HepG2 (cell line): ENCODE results near the gene TBCD. TPM values are rescaled to one million over a fixed set of nuclear protein-coding genes. Genes with fewer than 3 reads are reported as not detected.
A peak's percentile ranks its signal among the peaks of the same experiment; 100 is the strongest.

Experiments
- ARNTL ChIP-seq: sonication (generic); formaldehyde crosslinking; IDR thresholded peaks from 2 replicates; pipeline ENCODE4 v1.4.0; 2020; ENCODE audit warnings: mild to moderate bottlenecking, missing genetic modification reagents
- CHCHD3 ChIP-seq: sonication (generic); formaldehyde crosslinking; IDR thresholded peaks from 2 replicates; pipeline ENCODE4 v1.8.0; 2022; ENCODE audit warnings: mild to moderate bottlenecking, missing genetic modification reagents, moderate library complexity
- DPF2 ChIP-seq: sonication (generic); formaldehyde crosslinking; IDR thresholded peaks from 2 replicates; pipeline ENCODE4 v1.4.0; 2020; ENCODE audit warnings: mild to moderate bottlenecking, low read depth, missing genetic modification reagents, borderline replicate concordance
- ETV5 ChIP-seq: IDR thresholded peaks from 2 replicates; pipeline ENCODE4 v1.6.1; 2018; ENCODE audit warnings: missing biosample characterization, missing genetic modification reagents, inconsistent platforms, borderline replicate concordance
- KDM3A ChIP-seq: IDR thresholded peaks from 2 replicates; pipeline ENCODE4 v1.6.1; 2018; ENCODE audit warnings: low read depth, missing compliant biosample characterization
- NRL ChIP-seq: sonication (generic); formaldehyde crosslinking; IDR thresholded peaks from 2 replicates; pipeline ENCODE4 v1.5.0; 2020; ENCODE audit warnings: missing genetic modification reagents, mild to moderate bottlenecking, moderate library complexity, borderline replicate concordance
- RBM22 ChIP-seq: fragments of 200-400 bp; formaldehyde crosslinking; optimal IDR thresholded peaks from 2 replicates; pipeline ENCODE3; 2017; ENCODE audit warnings: mild to moderate bottlenecking, low read length, moderate library complexity
- RBM39 ChIP-seq: fragments of 200-400 bp; formaldehyde crosslinking; IDR thresholded peaks from one replicate; pipeline ENCODE4 v1.6.1; 2018; ENCODE audit warnings: antibody characterized with exemption, mild to moderate bottlenecking, low read depth, low read length; ENCODE audit not compliant: poor library complexity, severe bottlenecking
- RFX3 ChIP-seq: IDR thresholded peaks from 2 replicates; pipeline ENCODE4 v1.6.1; 2016; ENCODE audit warnings: missing biosample characterization, missing genetic modification reagents
- SIN3A ChIP-seq: IDR thresholded peaks from 2 replicates; pipeline ENCODE4 v1.6.1; 2011; ENCODE audit warnings: low read depth, mild to moderate bottlenecking, control low read depth, low read length, borderline replicate concordance
- SMAD1 ChIP-seq: sonication (generic); formaldehyde crosslinking; IDR thresholded peaks from 2 replicates; pipeline ENCODE4 v1.4.0; 2020; ENCODE audit warnings: missing genetic modification reagents, low read depth, mild to moderate bottlenecking, borderline replicate concordance
- TARDBP ChIP-seq: sonication (generic); formaldehyde crosslinking; IDR thresholded peaks from 2 replicates; pipeline ENCODE4 v1.8.0; 2022; ENCODE audit warnings: mild to moderate bottlenecking, missing genetic modification reagents
- ZNF138 ChIP-seq: sonication (generic); formaldehyde crosslinking; IDR thresholded peaks from 2 replicates; pipeline ENCODE4 v1.5.0; 2020; ENCODE audit warnings: mild to moderate bottlenecking, low read depth, missing genetic modification reagents
- ZNF205 ChIP-seq: IDR thresholded peaks from 2 replicates; pipeline ENCODE4 v1.6.1; 2018; ENCODE audit warnings: missing biosample characterization, missing genetic modification reagents
- ZNF263 ChIP-seq: sonication (generic); formaldehyde crosslinking; IDR thresholded peaks from 2 replicates; pipeline ENCODE4 v1.4.0; 2020; ENCODE audit warnings: missing genetic modification reagents
- ZNF350 ChIP-seq: sonication (generic); formaldehyde crosslinking; IDR thresholded peaks from 2 replicates; pipeline ENCODE4 v1.4.0; 2020; ENCODE audit warnings: mild to moderate bottlenecking, low read depth, missing genetic modification reagents, borderline replicate concordance
- ZNF550 ChIP-seq: sonication (generic); formaldehyde crosslinking; IDR thresholded peaks from 2 replicates; pipeline ENCODE4 v1.4.0; 2020; ENCODE audit warnings: mild to moderate bottlenecking, missing genetic modification reagents, borderline replicate concordance
- ZNF776 ChIP-seq: sonication (generic); formaldehyde crosslinking; IDR thresholded peaks from 2 replicates; pipeline ENCODE4 v1.4.0; 2020; ENCODE audit warnings: mild to moderate bottlenecking, missing genetic modification reagents
- ZNF782 ChIP-seq: sonication (generic); formaldehyde crosslinking; IDR thresholded peaks from 2 replicates; pipeline ENCODE4 v1.4.0; 2020; ENCODE audit warnings: missing genetic modification reagents, mild to moderate bottlenecking, borderline replicate concordance
- ZNF788 ChIP-seq: sonication (generic); formaldehyde crosslinking; IDR thresholded peaks from 2 replicates; pipeline ENCODE4 v1.5.0; 2020; ENCODE audit warnings: mild to moderate bottlenecking, missing genetic modification reagents, borderline replicate concordance
- ZSCAN25 ChIP-seq: sonication (generic); formaldehyde crosslinking; IDR thresholded peaks from 2 replicates; pipeline ENCODE4 v1.8.0; 2022; ENCODE audit warnings: mild to moderate bottlenecking, missing genetic modification reagents
- polyA plus RNA-seq, 8 experiments: library from polyadenylated mRNA; depleted of rRNA in 3 of 8; stranded (reverse) in 7 of 8; unstranded in 1 of 8; fragments of >200 nt; fragmentation: Illumina TruSeq in 4 of 8; extraction: Trizol in 4 of 8; gene quantifications; 2 replicates each; pipeline versions ENCODE4 v1.2.1 to v1.2.3, GENCODE V29; 2011 to 2016; ENCODE audit warnings: low read depth in 4 of 8, missing spikeins in 1 of 8, mixed read lengths in 1 of 8; ENCODE audit not compliant: insufficient read depth in 1 of 8
- total RNA-seq, 5 experiments: library from RNA; depleted of rRNA; stranded (reverse); fragments of >200 nt; fragmentation: Illumina TruSeq; extraction: Trizol; gene quantifications; 2 replicates each; pipeline ENCODE4 v1.2.3, GENCODE V29; 2016; ENCODE audit warnings: low read depth in 1 of 5
- TF ChIP-seq, protein P1 (sequence below): sonication (generic); formaldehyde crosslinking; IDR thresholded peaks from 2 replicates; pipeline ENCODE4 v1.4.0; 2020; ENCODE audit warnings: missing genetic modification reagents, borderline replicate concordance
- TF ChIP-seq, protein P2 (sequence below): sonication (generic); formaldehyde crosslinking; IDR thresholded peaks from 2 replicates; pipeline ENCODE4 v1.4.0; 2020; ENCODE audit warnings: missing genetic modification reagents, borderline replicate concordance

Gene TBCD
- total and polyA plus RNA-seq, 2 of the 13 experiments (the other 11 are each of a cell fraction or from before 2014, with no cell fraction given): 33.9 to 54.8 TPM

DNA sequence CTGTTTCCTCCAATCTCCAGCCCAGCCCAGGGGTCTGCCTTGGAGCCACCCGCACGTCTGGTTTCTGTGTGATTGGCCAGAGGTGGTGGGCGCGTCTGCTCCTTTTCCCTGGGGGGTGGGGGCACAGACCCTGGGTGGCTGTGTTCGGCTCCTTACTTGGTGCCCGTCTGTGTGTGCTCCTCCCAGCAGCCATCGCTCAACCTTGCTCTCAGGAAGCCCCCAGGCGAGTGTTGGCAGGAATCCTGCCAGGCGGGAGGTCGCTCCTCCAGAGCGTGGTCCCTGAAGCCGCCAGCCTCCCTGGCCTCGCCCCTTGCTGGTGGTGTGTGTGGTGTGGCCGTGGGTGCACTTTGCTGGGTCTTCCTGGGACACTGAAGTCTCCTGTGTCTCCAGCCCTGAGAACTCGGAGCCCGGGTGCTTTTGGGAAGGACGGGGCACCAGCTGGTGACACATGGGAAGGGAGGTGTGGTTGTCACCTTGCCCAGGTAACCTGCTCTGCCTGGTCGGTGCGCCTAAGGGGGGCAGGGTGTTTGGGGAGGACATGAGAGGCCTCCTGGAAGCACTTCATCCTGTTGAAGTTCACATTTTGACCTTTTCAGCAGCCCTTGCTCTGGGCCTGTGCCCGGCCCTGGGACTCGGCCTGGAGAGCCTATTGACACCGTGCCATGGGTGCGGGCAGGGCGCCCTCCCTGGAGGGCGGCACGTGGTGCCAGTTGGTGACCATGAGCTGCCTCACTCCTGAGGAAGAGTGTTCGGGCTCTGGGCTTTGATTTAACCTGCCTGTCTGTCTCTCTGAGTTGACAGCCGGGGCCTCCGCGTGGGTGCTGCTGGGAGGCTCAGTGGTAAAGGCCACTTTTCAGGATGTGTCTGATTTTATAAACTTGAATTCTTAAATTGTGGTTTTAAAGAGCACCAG, 137.0 kb downstream of the TBCD start (continued):
- TF ChIP-seq, protein P1, sequence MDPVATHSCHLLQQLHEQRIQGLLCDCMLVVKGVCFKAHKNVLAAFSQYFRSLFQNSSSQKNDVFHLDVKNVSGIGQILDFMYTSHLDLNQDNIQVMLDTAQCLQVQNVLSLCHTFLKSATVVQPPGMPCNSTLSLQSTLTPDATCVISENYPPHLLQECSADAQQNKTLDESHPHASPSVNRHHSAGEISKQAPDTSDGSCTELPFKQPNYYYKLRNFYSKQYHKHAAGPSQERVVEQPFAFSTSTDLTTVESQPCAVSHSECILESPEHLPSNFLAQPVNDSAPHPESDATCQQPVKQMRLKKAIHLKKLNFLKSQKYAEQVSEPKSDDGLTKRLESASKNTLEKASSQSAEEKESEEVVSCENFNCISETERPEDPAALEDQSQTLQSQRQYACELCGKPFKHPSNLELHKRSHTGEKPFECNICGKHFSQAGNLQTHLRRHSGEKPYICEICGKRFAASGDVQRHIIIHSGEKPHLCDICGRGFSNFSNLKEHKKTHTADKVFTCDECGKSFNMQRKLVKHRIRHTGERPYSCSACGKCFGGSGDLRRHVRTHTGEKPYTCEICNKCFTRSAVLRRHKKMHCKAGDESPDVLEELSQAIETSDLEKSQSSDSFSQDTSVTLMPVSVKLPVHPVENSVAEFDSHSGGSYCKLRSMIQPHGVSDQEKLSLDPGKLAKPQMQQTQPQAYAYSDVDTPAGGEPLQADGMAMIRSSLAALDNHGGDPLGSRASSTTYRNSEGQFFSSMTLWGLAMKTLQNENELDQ (CRISPR knock-in tag): peak; percentile 17; the same call in 1 of the 2 replicates
- no peak for TF ChIP-seq ZNF138 (CRISPR knock-in tag)
- TF ChIP-seq ARNTL (CRISPR knock-in tag): 0 out of 2 replicates have a peak, but pooled peaks have one; percentile 16
- 0 out of 2 replicates have a peak, but pooled peaks have one; percentile 13 for TF ChIP-seq NRL
- peak; percentile 77 for TF ChIP-seq ZNF263 (CRISPR knock-in tag)
- peak; percentile 21 for TF ChIP-seq RBM22
- TF ChIP-seq RFX3 (CRISPR knock-in tag): 0 out of 2 replicates have a peak, but pooled peaks have one; percentile 7
- TF ChIP-seq ZNF788 (CRISPR knock-in tag): peak; percentile 53; the same call in 1 of the 2 replicates
- TF ChIP-seq ZSCAN25: no peak
- TF ChIP-seq DPF2: peak; percentile 48; the same call in 1 of the 2 replicates
- peak; percentile 8; the same call in 1 of the 2 replicates for TF ChIP-seq ETV5 (CRISPR knock-in tag)
- TF ChIP-seq ZNF550 (CRISPR knock-in tag): 0 out of 2 replicates have a peak, but pooled peaks have one; percentile 52
- TF ChIP-seq SIN3A: peak; percentile 41; the same call in 1 of the 2 replicates
- TF ChIP-seq CHCHD3 (CRISPR knock-in tag): peak; percentile 26; the same call in 1 of the 2 replicates
- TF ChIP-seq TARDBP (CRISPR knock-in tag): no peak; the same call in 1 of the 2 replicates
- peak; percentile 43; the same call in 1 of the 2 replicates for TF ChIP-seq KDM3A (CRISPR knock-in tag)
- TF ChIP-seq ZNF205 (CRISPR knock-in tag): 0 out of 2 replicates have a peak, but pooled peaks have one; percentile 34
- TF ChIP-seq ZNF782: peak; percentile 75; the same call in 1 of the 2 replicates
- 0 out of 2 replicates have a peak, but pooled peaks have one; percentile 44 for TF ChIP-seq SMAD1 (CRISPR knock-in tag)
- TF ChIP-seq ZNF350 (CRISPR knock-in tag): no peak
- TF ChIP-seq, protein P2, sequence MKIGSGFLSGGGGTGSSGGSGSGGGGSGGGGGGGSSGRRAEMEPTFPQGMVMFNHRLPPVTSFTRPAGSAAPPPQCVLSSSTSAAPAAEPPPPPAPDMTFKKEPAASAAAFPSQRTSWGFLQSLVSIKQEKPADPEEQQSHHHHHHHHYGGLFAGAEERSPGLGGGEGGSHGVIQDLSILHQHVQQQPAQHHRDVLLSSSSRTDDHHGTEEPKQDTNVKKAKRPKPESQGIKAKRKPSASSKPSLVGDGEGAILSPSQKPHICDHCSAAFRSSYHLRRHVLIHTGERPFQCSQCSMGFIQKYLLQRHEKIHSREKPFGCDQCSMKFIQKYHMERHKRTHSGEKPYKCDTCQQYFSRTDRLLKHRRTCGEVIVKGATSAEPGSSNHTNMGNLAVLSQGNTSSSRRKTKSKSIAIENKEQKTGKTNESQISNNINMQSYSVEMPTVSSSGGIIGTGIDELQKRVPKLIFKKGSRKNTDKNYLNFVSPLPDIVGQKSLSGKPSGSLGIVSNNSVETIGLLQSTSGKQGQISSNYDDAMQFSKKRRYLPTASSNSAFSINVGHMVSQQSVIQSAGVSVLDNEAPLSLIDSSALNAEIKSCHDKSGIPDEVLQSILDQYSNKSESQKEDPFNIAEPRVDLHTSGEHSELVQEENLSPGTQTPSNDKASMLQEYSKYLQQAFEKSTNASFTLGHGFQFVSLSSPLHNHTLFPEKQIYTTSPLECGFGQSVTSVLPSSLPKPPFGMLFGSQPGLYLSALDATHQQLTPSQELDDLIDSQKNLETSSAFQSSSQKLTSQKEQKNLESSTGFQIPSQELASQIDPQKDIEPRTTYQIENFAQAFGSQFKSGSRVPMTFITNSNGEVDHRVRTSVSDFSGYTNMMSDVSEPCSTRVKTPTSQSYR: peak; percentile 54; the same call in 1 of the 2 replicates
- peak; percentile 93 for TF ChIP-seq RBM39
- TF ChIP-seq ZNF776 (CRISPR knock-in tag): 0 out of 2 replicates have a peak, but pooled peaks have one; percentile 9
